Mesendoderm (in vitro differentiated cells): ENCODE results near the gene ABCA4.

ENCODE experiments used
- DNase-seq: peaks from one replicate; pipeline ENCODE4 v3.0.0; 2013
- H2AK5ac ChIP-seq: 2 replicates; pipeline ENCODE4 v1.6.1; 2013; ENCODE audit warnings: low read length, inconsistent platforms
- H2BK120ac ChIP-seq: 2 replicates; pipeline ENCODE4 v1.6.1; 2013; ENCODE audit warnings: low read depth, mild to moderate bottlenecking, low read length, moderate library complexity, mixed read lengths
- H2BK15ac ChIP-seq: replicated peaks from 2 replicates; pipeline ENCODE4 v1.6.1; 2013; ENCODE audit warnings: low read depth, mild to moderate bottlenecking, moderate library complexity
- H2BK5ac ChIP-seq: 2 replicates; pipeline ENCODE4 v1.6.1; 2013; ENCODE audit warnings: low read length, inconsistent platforms
- H3K18ac ChIP-seq: 2 replicates; pipeline ENCODE4 v1.6.1; 2013; ENCODE audit warnings: mild to moderate bottlenecking, low read length, mixed read lengths
- H3K23ac ChIP-seq: one replicate; pipeline ENCODE4 v1.6.1; 2013; ENCODE audit warnings: low read length
- H3K27ac ChIP-seq: 2 replicates; pipeline ENCODE4 v1.5.1; 2013; ENCODE audit warnings: low read depth, mild to moderate bottlenecking, inconsistent platforms, low read length, moderate library complexity
- H3K27me3 ChIP-seq: 2 replicates; pipeline ENCODE4 v1.6.1; 2013; ENCODE audit warnings: low read length, control low read depth, mild to moderate bottlenecking, inconsistent platforms; ENCODE audit not compliant: insufficient read depth, poor library complexity
- H3K36me3 ChIP-seq: 2 replicates; pipeline ENCODE4 v1.6.1; 2013; ENCODE audit warnings: low read length, inconsistent platforms; ENCODE audit not compliant: control insufficient read depth, insufficient read depth
- H3K4ac ChIP-seq: one replicate; pipeline ENCODE4 v1.6.1; 2013; ENCODE audit warnings: low read depth, mild to moderate bottlenecking, low read length, moderate library complexity
- H3K4me1 ChIP-seq: 2 replicates; pipeline ENCODE4 v1.6.1; 2013; ENCODE audit warnings: low read depth, low read length, inconsistent platforms; ENCODE audit not compliant: control insufficient read depth
- H3K4me2 ChIP-seq: 2 replicates; pipeline ENCODE4 v1.6.1; 2013; ENCODE audit warnings: low read length
- H3K4me3 ChIP-seq: 2 replicates; pipeline ENCODE4 v1.5.1; 2013; ENCODE audit warnings: mild to moderate bottlenecking, low read length
- H3K56ac ChIP-seq: one replicate; pipeline ENCODE4 v1.6.1; 2013; ENCODE audit warnings: low read length
- H3K79me1 ChIP-seq: 2 replicates; pipeline ENCODE4 v1.6.1; 2013; ENCODE audit warnings: low read length, inconsistent platforms
- H3K79me2 ChIP-seq: 2 replicates; pipeline ENCODE4 v1.6.1; 2013; ENCODE audit warnings: mild to moderate bottlenecking, low read length; ENCODE audit not compliant: control insufficient read depth, insufficient read depth
- H3K9ac ChIP-seq: 2 replicates; pipeline ENCODE4 v1.6.1; 2013; ENCODE audit warnings: low read length, inconsistent platforms
- H4K5ac ChIP-seq: one replicate; pipeline ENCODE4 v1.6.1; 2013; ENCODE audit warnings: low read length
- H4K8ac ChIP-seq: one replicate; pipeline ENCODE4 v1.6.1; 2013; ENCODE audit warnings: low read depth, mild to moderate bottlenecking, control low read depth, low read length, moderate library complexity
- WGBS: extraction: QIAGEN DNeasy Blood & Tissue Kit; methylation state at CpG from one replicate; pipeline ENCODE4 v1.1.7; 2013; ENCODE audit warnings: low lambda C conversion rate, missing lambda C conversion rate; ENCODE audit not compliant: insufficient coverage; ENCODE audit errors: extremely low coverage; 5-methylcytosine and 5-hydroxymethylcytosine counted together

Gene ABCA4

GRCh38 chr1:93960641-93961147 is 160.3 kb downstream of the ABCA4 start:
- no peak for DNase-seq
- no peak overlapping the region for H3K9ac ChIP-seq
- no peak overlapping the region for H3K27ac ChIP-seq
- H2BK120ac ChIP-seq = no peak overlapping the region
- no peak overlapping the region for H2BK15ac ChIP-seq
- H3K56ac ChIP-seq = no peak overlapping the region
- H2AK5ac ChIP-seq = no peak overlapping the region
- no peaks in the 10 kb centered on the region for H3K79me1 ChIP-seq
- H4K8ac ChIP-seq = no peak overlapping the region
- no peaks in the 10 kb centered on the region for H3K36me3 ChIP-seq
- H3K79me2 ChIP-seq = no peaks in the 10 kb centered on the region
- H3K4me2 ChIP-seq = no peak overlapping the region
- H3K27me3 ChIP-seq = no peaks in the 10 kb centered on the region
- WGBS = no CpG with 5 or more reads among the region's 3 CpGs
- no peak overlapping the region for H3K23ac ChIP-seq
- no peak overlapping the region for H2BK5ac ChIP-seq
- no peak overlapping the region for H3K4me3 ChIP-seq
- H3K4me1 ChIP-seq = no peaks in the 10 kb centered on the region
- no peak overlapping the region for H4K5ac ChIP-seq
- no peak overlapping the region for H3K4ac ChIP-seq
- no peak overlapping the region for H3K18ac ChIP-seq

GRCh38 chr1:93959413-93959812 is 161.5 kb downstream of the ABCA4 start:
- Histone ChIP-seq H2BK5ac (no peak overlapping the region), H2BK120ac (no peak overlapping the region), H3K36me3 (no peaks in the 10 kb centered on the region), H3K9ac (no peak overlapping the region), H3K4me1 (no peaks in the 10 kb centered on the region), H3K79me1 (no peaks in the 10 kb centered on the region), H3K4ac (no peak overlapping the region), H4K5ac (no peak overlapping the region), H3K18ac (no peak overlapping the region), H3K27me3 (no peaks in the 10 kb centered on the region), H3K23ac (no peak overlapping the region), H3K79me2 (no peaks in the 10 kb centered on the region), H2AK5ac (no peak overlapping the region), H3K4me2 (no peak overlapping the region), H2BK15ac (no peak overlapping the region), H4K8ac (no peak overlapping the region), H3K4me3 (no peak overlapping the region), H3K56ac (no peak overlapping the region), H3K27ac (no peak overlapping the region)
- no peak for DNase-seq
- no CpG with 5 or more reads among the region's 5 CpGs for WGBS

- no peak for DNase-seq
Measured at GRCh38 chr1:93958726-93959100, 162.2 kb downstream of the ABCA4 start.

GRCh38 chr1:93958032-93958725 is 162.8 kb downstream of the ABCA4 start:
- H2AK5ac ChIP-seq = no peak overlapping the region
- WGBS = no CpG with 5 or more reads among the region's 1 CpG

More at GRCh38 chr1:93958726-93959100, 162.2 kb downstream of the ABCA4 start:
- Histone ChIP-seq H2BK5ac (no peak overlapping the region), H3K4me2 (no peak overlapping the region), H3K23ac (no peak overlapping the region), H3K4me3 (no peak overlapping the region), H2BK15ac (no peak overlapping the region), H3K56ac (no peak overlapping the region), H4K5ac (no peak overlapping the region), H3K18ac (no peak overlapping the region), H3K4me1 (no peaks in the 10 kb centered on the region), H3K79me2 (no peaks in the 10 kb centered on the region), H3K9ac (no peak overlapping the region), H2AK5ac (no peak overlapping the region), H3K27me3 (no peaks in the 10 kb centered on the region), H4K8ac (no peak overlapping the region), H3K36me3 (no peaks in the 10 kb centered on the region), H3K27ac (no peak overlapping the region), H2BK120ac (no peak overlapping the region), H3K79me1 (no peaks in the 10 kb centered on the region), H3K4ac (no peak overlapping the region)
- no CpG with 5 or more reads among the region's 1 CpG for WGBS

GRCh38 chr1:93955765-93956164 is 165.2 kb downstream of the ABCA4 start:
- H3K18ac ChIP-seq = no peak overlapping the region
- H2BK15ac ChIP-seq = no peak overlapping the region
- H3K23ac ChIP-seq = no peak overlapping the region
- no peak overlapping the region for H3K56ac ChIP-seq
- no peaks in the 10 kb centered on the region for H3K36me3 ChIP-seq
- H3K4me2 ChIP-seq = no peak overlapping the region
- no peak overlapping the region for H4K8ac ChIP-seq
- no peak overlapping the region for H3K4me3 ChIP-seq
- no peak overlapping the region for H3K4ac ChIP-seq
- H3K4me1 ChIP-seq = no peaks in the 10 kb centered on the region
- H2AK5ac ChIP-seq = no peak overlapping the region
- H2BK120ac ChIP-seq = no peak overlapping the region
- no peaks in the 10 kb centered on the region for H3K79me2 ChIP-seq
- H2BK5ac ChIP-seq = no peak overlapping the region
- WGBS = no CpG with 5 or more reads among the region's 1 CpG
- no peak for DNase-seq
- H3K79me1 ChIP-seq = no peaks in the 10 kb centered on the region
- no peak overlapping the region for H4K5ac ChIP-seq
- no peak overlapping the region for H3K27ac ChIP-seq
- no peaks in the 10 kb centered on the region for H3K27me3 ChIP-seq
- no peak overlapping the region for H3K9ac ChIP-seq

More at GRCh38 chr1:93958032-93958725, 162.8 kb downstream of the ABCA4 start:
- H3K4me3 ChIP-seq = no peak overlapping the region
- no peak overlapping the region for H3K9ac ChIP-seq
- DNase-seq = no peak
- H3K4me2 ChIP-seq = no peak overlapping the region
- H4K8ac ChIP-seq = no peak overlapping the region
- no peak overlapping the region for H4K5ac ChIP-seq
- no peak overlapping the region for H2BK120ac ChIP-seq
- H3K18ac ChIP-seq = no peak overlapping the region
- H3K27me3 ChIP-seq = no peaks in the 10 kb centered on the region
- no peak overlapping the region for H2BK15ac ChIP-seq
- H3K79me1 ChIP-seq = no peaks in the 10 kb centered on the region
- H3K23ac ChIP-seq = no peak overlapping the region
- no peaks in the 10 kb centered on the region for H3K79me2 ChIP-seq
- H3K4ac ChIP-seq = no peak overlapping the region
- no peaks in the 10 kb centered on the region for H3K36me3 ChIP-seq
- H3K27ac ChIP-seq = no peak overlapping the region
- no peaks in the 10 kb centered on the region for H3K4me1 ChIP-seq
- H2BK5ac ChIP-seq = no peak overlapping the region
- no peak overlapping the region for H3K56ac ChIP-seq
